H4 (cell line): ENCODE measurements around the gene ELMOD2. TPM values are rescaled to one million over a fixed set of nuclear protein-coding genes. Genes with fewer than 3 reads are reported as not detected.
"Not testable (repeated sequence)": the region's sequence is repeated elsewhere in the genome, so short reads cannot be mapped to it uniquely, and the experiment has no call there.

Experiments
- DNase-seq: peaks from one replicate; pipeline ENCODE4 v3.0.0-alpha.2; 2015; ENCODE audit warnings: low spot score
- total RNA-seq: library from RNA; depleted of rRNA; stranded (reverse); fragments of >200 nt; shearing (Covaris generic); gene quantifications from 2 replicates; pipeline ENCODE4 v1.2.3, GENCODE V29; 2014; rRNA removed

ELMOD2 gene
- total RNA-seq = 24.1 and 24.3 TPM in 2 replicates

DNA sequence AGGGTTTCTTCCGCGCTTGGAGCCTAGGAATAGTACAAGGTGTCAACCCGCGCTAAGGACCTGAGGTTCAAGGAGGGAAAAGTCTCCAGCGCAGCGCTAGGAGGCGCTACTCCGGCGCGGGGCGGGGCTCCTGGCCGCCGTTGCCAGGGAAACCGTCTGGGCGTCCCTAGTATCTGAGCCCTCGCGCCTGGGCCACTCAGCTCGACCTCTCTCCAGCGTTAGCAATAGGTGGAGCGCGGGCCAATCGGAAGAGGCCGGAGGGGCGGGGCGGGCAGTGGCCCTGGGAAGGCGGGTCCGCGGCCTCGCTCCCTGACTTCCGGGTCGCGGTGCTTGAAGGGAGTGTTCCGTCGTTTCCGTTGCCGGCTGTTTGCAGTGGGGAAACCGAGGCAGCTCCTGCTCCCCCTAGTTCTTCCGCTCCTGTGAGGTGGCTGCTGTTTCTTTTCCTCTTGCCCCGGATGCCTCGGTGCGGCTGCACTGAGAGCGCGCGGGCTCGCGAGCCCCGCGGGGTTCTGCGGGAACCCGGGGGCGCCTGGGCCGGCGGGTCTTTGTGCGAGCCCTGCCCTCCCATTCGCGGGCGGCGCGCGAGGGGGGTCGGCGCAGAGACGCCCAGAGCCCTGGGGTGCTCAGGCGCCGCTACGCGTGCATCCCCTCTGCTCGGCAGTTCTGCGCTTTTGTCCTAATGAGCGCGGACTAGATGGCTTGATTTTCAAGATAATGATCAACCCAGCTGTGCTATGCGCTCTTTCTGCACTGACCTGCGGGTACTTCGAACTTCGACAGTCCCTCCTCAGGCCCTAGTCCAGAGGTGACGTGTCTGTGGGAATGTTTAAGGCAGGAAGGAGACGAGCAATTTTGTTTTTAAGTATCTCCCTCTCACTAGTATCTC is at the start of gene ELMOD2:
Gene ELMOD2 (plus strand): TSS at position 312 of the 886 bp plus-strand sequence. CDS start 1,261 bp downstream, outside the sequence.
- DNase-seq = peak; percentile 96

- DNase-seq = no peak
These were observed 40.5 kb upstream of the ELMOD2 start for GRCh38 chr4:140483445-140483844.

GRCh38 chr4:140485939-140486338 is 38.0 kb upstream of the ELMOD2 start:
- no peak for DNase-seq

DNA sequence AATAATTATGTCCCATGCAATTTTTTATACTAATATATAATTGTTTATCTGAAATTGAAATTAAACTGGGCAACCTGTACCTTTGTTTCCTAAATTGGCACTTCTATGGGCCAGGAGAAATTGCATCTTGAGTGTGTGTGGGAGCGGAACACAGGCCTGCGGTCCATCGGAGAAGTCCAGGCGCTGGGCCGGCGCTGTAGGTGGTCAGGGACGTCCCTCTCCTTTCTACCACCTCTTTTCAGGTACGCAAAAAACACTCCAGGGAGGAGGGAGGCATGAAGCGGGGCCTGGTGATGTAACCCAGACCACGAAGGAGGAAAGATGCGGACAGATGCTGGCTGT is 26.6 kb upstream of the ELMOD2 start:
- DNase-seq = no peak

DNA sequence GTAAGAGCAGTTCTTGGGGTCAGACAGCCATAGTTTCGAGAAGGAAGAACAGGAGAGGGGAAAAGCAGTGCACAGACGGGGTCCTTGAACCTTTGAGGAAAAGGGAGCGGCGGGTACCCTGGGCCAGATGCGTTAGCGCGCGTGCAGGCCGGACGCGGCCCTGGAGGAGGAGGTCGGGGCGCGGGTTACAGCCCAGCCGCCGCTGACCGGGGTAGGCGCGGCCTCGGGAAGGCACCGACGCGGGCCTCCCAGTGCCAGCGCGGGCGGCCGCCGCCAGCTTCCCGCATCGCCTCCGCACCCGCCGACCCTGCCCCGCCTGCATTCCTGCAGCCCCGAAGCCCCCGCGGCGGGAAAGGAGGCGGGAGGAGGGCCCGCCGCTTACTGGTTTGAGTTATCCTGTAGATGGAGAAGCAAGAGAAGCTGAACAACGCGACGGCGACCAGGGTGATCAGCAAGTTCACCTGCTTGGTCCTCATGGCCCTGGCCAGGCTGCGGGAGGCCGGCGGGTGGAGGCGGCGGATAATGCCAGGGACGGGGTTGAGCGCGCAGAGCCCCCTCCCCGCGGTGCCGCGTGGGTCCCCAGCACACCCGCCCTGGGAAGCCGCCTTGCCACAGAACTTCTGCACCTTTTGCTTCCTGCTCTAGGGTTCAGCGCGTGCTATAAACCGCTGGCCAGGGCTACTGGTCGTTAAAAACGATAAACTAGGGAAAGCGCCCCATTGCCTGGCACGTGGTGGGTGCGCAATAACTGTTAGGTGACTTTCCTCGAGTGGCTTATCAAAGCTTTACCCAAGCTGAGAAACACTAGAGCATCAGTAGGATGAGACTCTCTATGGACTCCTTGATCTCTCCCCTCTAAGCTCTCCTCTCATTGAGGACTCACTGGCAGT is 26.0 kb upstream of the ELMOD2 start, which contains the start of gene MGAT4D:
Gene MGAT4D (minus strand): TSS at position 547 of the 890 bp plus-strand sequence. CDS start 71 bp downstream, at position 476.
- DNase-seq = no peak

DNA sequence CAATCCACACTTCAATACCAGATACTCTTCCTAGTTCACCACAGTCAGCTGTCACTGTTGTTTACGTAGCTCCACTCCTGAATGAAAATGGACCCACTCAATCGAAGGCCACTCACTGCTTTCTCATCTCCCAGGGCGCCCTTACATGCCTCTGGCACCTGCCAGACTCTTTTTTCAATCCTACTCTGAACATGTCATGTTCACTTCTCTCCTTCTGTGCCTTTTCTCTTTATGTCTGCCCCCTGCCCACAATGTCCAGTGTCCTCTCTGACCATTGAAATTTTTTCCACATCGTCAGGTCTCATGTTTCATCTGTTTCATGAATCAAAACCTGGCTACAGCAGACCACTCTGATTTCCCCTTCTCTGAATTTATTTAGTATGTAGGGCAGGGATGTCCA is 24.6 kb upstream of the ELMOD2 start:
- DNase-seq = no peak

DNA sequence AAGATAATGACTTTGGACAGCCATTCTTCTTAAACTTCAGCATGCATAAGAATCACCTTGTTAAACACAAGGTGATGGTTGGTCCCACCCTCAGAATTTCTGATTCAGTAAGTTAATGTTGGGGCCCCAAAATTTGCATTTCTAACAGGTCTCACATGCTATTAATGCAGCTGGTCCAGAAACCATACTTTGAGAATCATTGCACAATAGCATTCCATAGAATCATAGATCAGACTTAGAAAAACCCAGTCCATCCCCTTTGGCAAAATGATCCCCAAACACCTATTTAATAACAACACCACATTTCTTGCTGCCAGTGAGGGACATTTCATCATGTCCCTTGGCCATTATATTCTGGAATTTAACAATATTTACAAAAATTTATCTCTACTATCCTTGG is 19.7 kb upstream of the ELMOD2 start:
- no peak for DNase-seq

GRCh38 chr4:140513765-140514164 is 10.2 kb upstream of the ELMOD2 start:
- DNase-seq = not testable (repeated sequence)

GRCh38 chr4:140515423-140515822 is 8.5 kb upstream of the ELMOD2 start:
- no peak for DNase-seq

DNA sequence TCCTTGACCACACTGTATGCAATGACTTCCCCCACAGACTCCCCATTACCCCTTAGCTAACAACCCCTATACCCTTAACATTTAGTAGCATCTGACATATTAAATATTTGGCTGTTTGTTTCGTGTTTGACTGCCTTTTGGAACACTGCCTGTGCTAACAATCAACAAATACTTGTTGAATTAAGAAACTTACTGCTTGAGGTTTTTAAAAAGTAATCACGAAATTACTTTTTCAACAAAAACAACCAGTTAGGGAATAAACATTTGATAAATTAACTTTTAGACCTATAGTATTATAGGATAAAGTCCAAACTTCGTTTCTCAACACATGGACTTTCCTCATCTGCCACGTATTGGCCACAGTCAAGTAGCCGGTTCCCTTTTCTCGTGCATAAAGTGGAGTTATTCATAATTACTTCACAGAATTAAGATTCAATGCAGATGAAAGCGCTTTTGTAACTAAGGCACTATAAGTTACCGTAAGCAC is 555 bp upstream of the ELMOD2 start:
- no peak for DNase-seq

GRCh38 chr4:140529434-140529833 is 5.5 kb downstream of the ELMOD2 start:
- no peak for DNase-seq

DNA sequence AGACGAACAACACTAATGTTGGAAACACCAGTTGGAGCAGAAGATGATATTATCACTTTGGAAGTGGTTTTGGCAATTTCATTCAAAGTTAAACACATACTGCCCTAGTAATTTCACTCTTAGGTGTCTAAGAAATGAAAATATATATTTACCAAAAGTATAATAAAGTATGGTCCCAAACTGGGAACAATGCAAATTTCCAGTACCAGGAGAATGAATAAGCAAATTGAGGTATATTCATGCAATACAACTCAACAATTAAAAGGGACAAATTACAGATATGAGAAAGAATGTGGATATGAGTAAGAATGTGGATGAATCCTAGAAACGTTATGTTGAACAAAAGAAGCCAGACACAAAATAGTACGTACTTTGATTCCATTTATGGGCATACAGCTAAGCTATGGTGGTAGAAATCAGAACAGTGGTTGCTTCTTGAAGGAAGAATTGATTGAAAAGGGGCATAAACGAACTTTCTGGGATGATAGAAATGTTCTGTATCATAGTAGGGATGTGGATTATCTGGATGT is 10.0 kb downstream of the ELMOD2 start:
- DNase-seq = no peak

GRCh38 chr4:140556372-140557085 is 32.6 kb downstream of the ELMOD2 start:
- DNase-seq = no peak

GRCh38 chr4:140557831-140558435 is 34.0 kb downstream of the ELMOD2 start:
- DNase-seq = no peak

DNA sequence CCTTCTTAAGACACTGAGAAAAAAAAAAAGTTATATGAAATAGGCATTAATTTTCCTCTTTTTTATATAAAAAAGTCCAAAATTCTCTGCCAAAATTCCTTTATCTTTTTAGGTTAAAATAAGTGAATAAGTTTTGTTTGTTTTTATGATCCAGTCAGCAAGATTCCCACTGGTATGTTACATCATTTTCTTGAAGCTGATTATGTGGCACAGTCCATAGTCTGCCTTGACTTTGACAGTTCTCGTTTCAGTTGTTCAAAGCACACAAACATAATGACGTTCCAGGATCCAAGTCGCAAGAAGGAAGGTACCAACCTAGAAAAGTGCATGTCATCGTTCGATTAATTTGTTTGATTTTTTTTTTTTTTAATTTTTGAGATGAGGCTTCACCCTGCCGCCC is 35.7 kb downstream of the ELMOD2 start:
- DNase-seq = no peak

- no peak for DNase-seq
These were observed 44.7 kb downstream of the ELMOD2 start, which contains the start of gene UCP1 for GRCh38 chr4:140568507-140569306. Gene UCP1 (minus strand): TSS chr4:140568961. CDS start chr4:140568729, 232 bp downstream.

DNA sequence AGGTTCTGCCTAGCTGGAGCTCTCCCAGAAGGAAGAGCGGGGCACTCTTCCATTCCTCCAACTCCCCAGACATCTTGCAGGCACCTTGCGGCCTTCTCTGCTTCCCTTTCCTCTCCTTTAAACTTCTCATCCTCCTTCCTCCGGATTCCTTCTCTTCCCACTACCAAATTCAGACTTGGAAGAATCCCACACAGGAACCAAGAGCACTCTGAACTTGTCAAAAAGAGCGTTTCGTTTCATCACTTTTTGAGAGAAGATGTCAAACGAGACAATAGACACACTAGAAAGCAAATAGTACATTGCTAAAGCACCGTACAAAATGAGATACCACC is 45.3 kb downstream of the ELMOD2 start:
- DNase-seq = no peak

GRCh38 chr4:140571620-140572019 is 47.7 kb downstream of the ELMOD2 start:
- DNase-seq = no peak

GRCh38 chr4:140575489-140575888 is 51.5 kb downstream of the ELMOD2 start:
- DNase-seq = no peak

DNA sequence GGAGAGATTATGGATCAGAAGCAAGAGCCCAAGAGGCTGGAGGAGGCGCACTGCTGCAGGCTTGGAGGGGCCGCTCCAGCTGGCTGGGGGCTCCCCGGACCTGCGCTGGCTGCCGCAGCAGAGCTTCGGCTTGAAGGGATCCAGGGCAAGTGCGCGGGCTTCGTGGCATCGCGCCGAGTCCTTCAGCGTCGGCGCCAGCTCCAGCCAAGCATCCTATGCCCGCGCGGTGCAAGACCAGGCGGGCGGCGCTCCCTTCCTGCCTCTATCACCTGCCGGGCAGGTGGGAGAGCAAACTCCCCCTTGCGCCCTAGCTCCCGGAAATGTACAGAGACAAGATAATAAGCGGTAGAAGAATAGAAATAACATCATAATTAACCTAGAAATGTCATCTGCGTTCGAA is 55.3 kb downstream of the ELMOD2 start:
- DNase-seq = no peak
